ENCODE data around the gene PRKD3. TPM values are rescaled to one million over a fixed set of nuclear protein-coding genes. Genes with fewer than 3 reads are reported as not detected.

The PRKD3 gene
- total and polyA plus RNA-seq, 9 of the 15 experiments (the other 6 are each of a cell fraction or from before 2014, with no cell fraction given) = 4.7 to 26.7 (median 17.0) TPM

GRCh38 chr2:37333256-37333655, 8.6 kb upstream of the PRKD3 start (continued):
- TF ChIP-seq ZNF707 (CRISPR knock-in tag; conservative IDR thresholded peaks at IDR 0.05) = no peak
- no peak for TF ChIP-seq MCM2 (IDR thresholded peaks at IDR 0.05; ENCODE audit: low read depth)

- H3K27me3 ChIP-seq (ENCODE audit: control insufficient read depth in 2 of 2, insufficient read depth in 2 of 2, low read length in 2 of 2) = peaks cover 11 to 12% of the 10 kb centered on the region in 2 experiments
- no peak overlapping the region for H3K9ac ChIP-seq (ENCODE audit: insufficient read depth in 1 of 2, low read depth in 2 of 2, low read length in 2 of 2)
- no peaks in the 10 kb centered on the region for H4K20me1 ChIP-seq (replicated peaks; ENCODE audit: control insufficient read depth, insufficient read depth, low read length)
- WGBS (ENCODE audit: insufficient coverage, low coverage, missing lambda C conversion rate) = 7% methylated on average over 3 of the region's 3 CpGs
- DNase-seq (ENCODE audit: extremely low read depth in 1 of 4, low spot score in 3 of 4) (no peak), FAIRE-seq (no peak), ATAC-seq (no peak)
- no peaks in the 10 kb centered on the region for H3K79me2 ChIP-seq (ENCODE audit: control insufficient read depth, insufficient read depth, low read length)
- H3K4me2 ChIP-seq (ENCODE audit: insufficient read depth, low read length) = no peak overlapping the region
- H2AFZ ChIP-seq (ENCODE audit: low read depth, low read length) = no peak overlapping the region
- no peak overlapping the region for H3K27ac ChIP-seq (ENCODE audit: extremely low read depth, low read depth, low read length)
- H3K4me3 ChIP-seq = no peak overlapping the region
- in situ Hi-C loops (cut with MboI) (no loop called here), intact Hi-C loops (cut with micrococcal nuclease) (no loop called here)
- H3K9me3 ChIP-seq (replicated peaks; ENCODE audit: control insufficient read depth, insufficient read depth, low read depth, low read length) = no peaks in the 10 kb centered on the region
- H3K36me3 ChIP-seq (ENCODE audit: control insufficient read depth, insufficient read depth, low read length) = no peaks in the 10 kb centered on the region
- H3K9me1 ChIP-seq (ENCODE audit: control insufficient read depth, insufficient read depth, low read length) = no peaks in the 10 kb centered on the region
- ChIA-PET POLR2A (no interaction called here), CTCF (ENCODE audit: low intra/inter-chr PET ratio) (no interaction called here)
- no TSS peak for BruUV-seq (replicated peaks)
- H3K4me1 ChIP-seq (replicated peaks in 1 of 2; ENCODE audit: control insufficient read depth in 2 of 2, insufficient read depth in 2 of 2, low read length in 2 of 2) = no peaks in the 10 kb centered on the region; a peak in 1 of 5 replicates
- TF ChIP-seq MGA (IDR thresholded peaks at IDR 0.05) = peak; percentile 56
- TF ChIP-seq CEBPG (CRISPR knock-in tag; IDR thresholded peaks at IDR 0.05) = peak; percentile 83
- peak; percentile 91 to 98 for TF ChIP-seq CEBPG (tag; conservative IDR thresholded peaks at IDR 0.05 in 1 of 2, IDR thresholded peaks at IDR 0.05 in 1 of 2)
- TF ChIP-seq CCAR2 (IDR thresholded peaks at IDR 0.05; ENCODE audit: low read depth, low read length) = no peak
- TF ChIP-seq ETV1 (tag; conservative IDR thresholded peaks at IDR 0.05; ENCODE audit: low read depth) = no peak
- no peak for TF ChIP-seq ETV6 (IDR thresholded peaks at IDR 0.05; ENCODE audit: borderline replicate concordance in 1 of 2, low read depth in 2 of 2, low read length in 1 of 2)
- TF ChIP-seq ETV6 (CRISPR knock-in tag; IDR thresholded peaks at IDR 0.05; ENCODE audit: borderline replicate concordance) = no peak
Observed at GRCh38 chr2:37332560-37332959, 7.9 kb upstream of the PRKD3 start.
